HepG2 (cell line): ENCODE data around the gene CPE.

Source experiments
- ZFP41 ChIP-seq: sonication (generic); formaldehyde crosslinking; IDR thresholded peaks from 2 replicates; pipeline ENCODE4 v1.4.0; 2020; ENCODE audit warnings: mild to moderate bottlenecking, missing genetic modification reagents, borderline replicate concordance
- ZNF251 ChIP-seq: sonication (generic); formaldehyde crosslinking; IDR thresholded peaks from 2 replicates; pipeline ENCODE4 v1.9.0; 2021; ENCODE audit warnings: mild to moderate bottlenecking, missing genetic modification reagents
- TF ChIP-seq, protein P1 (sequence below): sonication (generic); formaldehyde crosslinking; IDR thresholded peaks from 2 replicates; pipeline ENCODE4 v1.5.0; 2020; ENCODE audit warnings: mild to moderate bottlenecking, missing genetic modification reagents, moderate library complexity

DNA sequence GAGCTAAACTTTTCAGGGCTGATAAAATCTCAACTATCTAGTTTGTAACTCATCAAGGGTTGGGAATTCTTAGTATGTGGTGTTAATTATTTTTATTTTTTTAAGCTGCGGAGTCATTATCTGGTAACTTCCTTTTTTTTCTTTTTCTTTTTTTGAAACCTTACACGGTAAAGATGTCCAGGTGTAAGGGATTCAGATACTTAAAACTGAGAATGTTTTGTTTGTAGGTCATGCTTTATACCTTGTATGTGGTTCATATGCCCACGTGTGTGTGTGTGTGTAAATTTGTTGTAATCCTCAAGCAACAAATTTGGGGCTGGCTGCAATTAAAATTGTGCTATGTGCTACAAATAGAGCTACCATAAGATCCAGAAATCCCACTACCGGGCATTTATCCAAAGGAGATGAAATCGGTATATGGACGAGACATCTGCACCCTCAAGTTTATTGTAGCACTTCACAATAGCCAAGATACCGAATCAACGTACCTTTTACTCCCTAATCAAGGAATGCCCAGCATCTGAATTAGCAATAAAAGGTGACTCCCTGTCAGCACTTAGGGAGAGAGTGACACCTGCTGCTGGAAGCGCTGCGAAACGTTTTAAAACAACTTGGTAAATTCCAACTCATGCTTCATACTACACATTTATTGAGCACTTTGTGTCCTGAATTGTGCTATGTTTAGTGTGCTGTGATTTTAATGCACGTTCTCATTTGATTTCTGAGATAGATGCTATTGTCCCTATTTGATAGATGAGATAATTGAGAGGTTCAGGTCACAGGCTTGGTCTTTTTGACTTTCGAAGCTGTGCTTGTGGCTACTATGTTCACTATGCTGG, 35.2 kb upstream of the CPE start:
- TF ChIP-seq ZNF251 (CRISPR knock-in tag) (no peak), ZFP41 (no peak)
- TF ChIP-seq, protein P1, sequence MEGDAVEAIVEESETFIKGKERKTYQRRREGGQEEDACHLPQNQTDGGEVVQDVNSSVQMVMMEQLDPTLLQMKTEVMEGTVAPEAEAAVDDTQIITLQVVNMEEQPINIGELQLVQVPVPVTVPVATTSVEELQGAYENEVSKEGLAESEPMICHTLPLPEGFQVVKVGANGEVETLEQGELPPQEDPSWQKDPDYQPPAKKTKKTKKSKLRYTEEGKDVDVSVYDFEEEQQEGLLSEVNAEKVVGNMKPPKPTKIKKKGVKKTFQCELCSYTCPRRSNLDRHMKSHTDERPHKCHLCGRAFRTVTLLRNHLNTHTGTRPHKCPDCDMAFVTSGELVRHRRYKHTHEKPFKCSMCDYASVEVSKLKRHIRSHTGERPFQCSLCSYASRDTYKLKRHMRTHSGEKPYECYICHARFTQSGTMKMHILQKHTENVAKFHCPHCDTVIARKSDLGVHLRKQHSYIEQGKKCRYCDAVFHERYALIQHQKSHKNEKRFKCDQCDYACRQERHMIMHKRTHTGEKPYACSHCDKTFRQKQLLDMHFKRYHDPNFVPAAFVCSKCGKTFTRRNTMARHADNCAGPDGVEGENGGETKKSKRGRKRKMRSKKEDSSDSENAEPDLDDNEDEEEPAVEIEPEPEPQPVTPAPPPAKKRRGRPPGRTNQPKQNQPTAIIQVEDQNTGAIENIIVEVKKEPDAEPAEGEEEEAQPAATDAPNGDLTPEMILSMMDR (CRISPR knock-in tag): peak; percentile 62
